ENCODE data around the gene ANKMY2. TPM values are rescaled to one million over a fixed set of nuclear protein-coding genes. Genes with fewer than 3 reads are reported as not detected.

ANKMY2 gene
- total RNA-seq, 2 donors from 2014 or later, result 37.7 to 73.4 TPM

DNA sequence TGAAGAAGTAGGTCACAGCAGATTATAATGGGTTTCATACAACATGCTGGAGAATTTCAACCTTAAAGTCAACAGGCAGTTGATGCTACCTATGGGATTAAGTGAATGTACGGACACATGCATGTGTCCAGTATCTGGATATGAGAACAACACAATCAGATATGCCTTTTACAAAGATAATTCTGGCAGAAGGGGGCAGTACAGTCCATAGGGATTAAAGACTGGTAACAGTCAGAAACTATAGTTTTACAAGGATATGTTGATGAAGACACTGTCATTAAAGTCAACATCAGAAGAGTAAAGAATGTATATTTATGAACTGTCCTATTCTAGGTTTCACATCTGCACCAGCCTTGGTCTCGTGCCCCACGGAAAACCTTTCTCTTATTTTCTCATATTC, 41.5 kb downstream of the ANKMY2 start:
- 90 to 100% methylated on average over 2 to 3 of the region's 3 CpGs for WGBS, 2 experiments (ENCODE audit: insufficient coverage in 1 of 2, insufficient read length in 1 of 2)
- H3K4me1 ChIP-seq (ENCODE audit: control insufficient read depth, insufficient read depth, low read length), result no peaks in the 10 kb centered on the region
- Mint-ChIP-seq H3K36me3 (ENCODE audit: low read depth) (peaks cover 69% of the 10 kb centered on the region), H3K9me3 (no peaks in the 10 kb centered on the region), H3K4me1 (peaks cover under 1% of the 10 kb centered on the region), H3K4me3 (no peak overlapping the region), H3K27me3 (ENCODE audit: insufficient read depth) (no peaks in the 10 kb centered on the region), H3K27ac (no peak overlapping the region)
- H3K27me3 ChIP-seq (ENCODE audit: control insufficient read depth, insufficient read depth, low read length, poor library complexity, severe bottlenecking), result no peaks in the 10 kb centered on the region
- H3K4me3 ChIP-seq (ENCODE audit: low read length), result no peak overlapping the region
- TF ChIP-seq, protein P1, sequence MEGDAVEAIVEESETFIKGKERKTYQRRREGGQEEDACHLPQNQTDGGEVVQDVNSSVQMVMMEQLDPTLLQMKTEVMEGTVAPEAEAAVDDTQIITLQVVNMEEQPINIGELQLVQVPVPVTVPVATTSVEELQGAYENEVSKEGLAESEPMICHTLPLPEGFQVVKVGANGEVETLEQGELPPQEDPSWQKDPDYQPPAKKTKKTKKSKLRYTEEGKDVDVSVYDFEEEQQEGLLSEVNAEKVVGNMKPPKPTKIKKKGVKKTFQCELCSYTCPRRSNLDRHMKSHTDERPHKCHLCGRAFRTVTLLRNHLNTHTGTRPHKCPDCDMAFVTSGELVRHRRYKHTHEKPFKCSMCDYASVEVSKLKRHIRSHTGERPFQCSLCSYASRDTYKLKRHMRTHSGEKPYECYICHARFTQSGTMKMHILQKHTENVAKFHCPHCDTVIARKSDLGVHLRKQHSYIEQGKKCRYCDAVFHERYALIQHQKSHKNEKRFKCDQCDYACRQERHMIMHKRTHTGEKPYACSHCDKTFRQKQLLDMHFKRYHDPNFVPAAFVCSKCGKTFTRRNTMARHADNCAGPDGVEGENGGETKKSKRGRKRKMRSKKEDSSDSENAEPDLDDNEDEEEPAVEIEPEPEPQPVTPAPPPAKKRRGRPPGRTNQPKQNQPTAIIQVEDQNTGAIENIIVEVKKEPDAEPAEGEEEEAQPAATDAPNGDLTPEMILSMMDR (conservative IDR thresholded peaks at IDR 0.05), result peak; percentile 28
- H3K36me3 ChIP-seq (ENCODE audit: control insufficient read depth, insufficient read depth, low read length), result peaks cover 84% of the 10 kb centered on the region
- H3K9me3 ChIP-seq (ENCODE audit: control insufficient read depth, low read length), result no peaks in the 10 kb centered on the region
- DNase-seq, result no peak
- H3K27ac ChIP-seq (ENCODE audit: low read depth, low read length), result no peak overlapping the region
- no peak overlapping the region for H3K9ac ChIP-seq (ENCODE audit: extremely low read depth, low read length, poor library complexity, severe bottlenecking)

DNA sequence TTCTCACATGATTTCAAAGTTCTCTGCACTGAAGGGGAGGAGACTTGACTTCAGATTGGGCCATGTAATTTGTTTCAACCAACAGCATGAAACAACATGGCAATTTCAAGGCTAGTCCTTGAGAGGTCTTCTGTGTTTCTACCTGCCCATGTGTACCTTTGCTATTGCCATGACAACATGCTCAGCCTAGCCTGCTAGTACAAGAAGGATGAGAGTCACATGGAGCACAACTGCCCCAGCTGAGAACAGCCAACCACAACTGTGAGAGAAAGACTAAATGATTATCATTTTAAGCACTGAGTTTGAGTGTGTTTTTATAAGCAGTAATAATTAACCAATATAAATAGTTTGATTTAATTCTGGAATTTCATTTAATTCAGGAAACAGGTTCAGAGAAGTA, 41.9 kb downstream of the ANKMY2 start:
- Histone ChIP-seq H3K27me3 (ENCODE audit: control insufficient read depth, insufficient read depth, low read length, poor library complexity, severe bottlenecking) (no peaks in the 10 kb centered on the region), H3K27ac (ENCODE audit: low read depth, low read length) (no peak overlapping the region), H3K4me1 (ENCODE audit: control insufficient read depth, insufficient read depth, low read length) (no peaks in the 10 kb centered on the region), H3K4me3 (ENCODE audit: low read length) (no peak overlapping the region), H3K36me3 (ENCODE audit: control insufficient read depth, insufficient read depth, low read length) (peaks cover 80% of the 10 kb centered on the region), H3K9ac (ENCODE audit: extremely low read depth, low read length, poor library complexity, severe bottlenecking) (no peak overlapping the region), H3K9me3 (ENCODE audit: control insufficient read depth, low read length) (no peaks in the 10 kb centered on the region)
- TF ChIP-seq, protein P1 (conservative IDR thresholded peaks at IDR 0.05), result no peak
- peaks cover 2% of the 10 kb centered on the region for H3K4me1 Mint-ChIP-seq
- H3K36me3 Mint-ChIP-seq (ENCODE audit: low read depth), result peaks cover 70% of the 10 kb centered on the region
- H3K9me3 Mint-ChIP-seq, result no peaks in the 10 kb centered on the region
- H3K27me3 Mint-ChIP-seq (ENCODE audit: insufficient read depth), result no peaks in the 10 kb centered on the region
- DNase-seq, result no peak
- no peak overlapping the region for H3K27ac Mint-ChIP-seq
- H3K4me3 Mint-ChIP-seq, result no peak overlapping the region

DNA sequence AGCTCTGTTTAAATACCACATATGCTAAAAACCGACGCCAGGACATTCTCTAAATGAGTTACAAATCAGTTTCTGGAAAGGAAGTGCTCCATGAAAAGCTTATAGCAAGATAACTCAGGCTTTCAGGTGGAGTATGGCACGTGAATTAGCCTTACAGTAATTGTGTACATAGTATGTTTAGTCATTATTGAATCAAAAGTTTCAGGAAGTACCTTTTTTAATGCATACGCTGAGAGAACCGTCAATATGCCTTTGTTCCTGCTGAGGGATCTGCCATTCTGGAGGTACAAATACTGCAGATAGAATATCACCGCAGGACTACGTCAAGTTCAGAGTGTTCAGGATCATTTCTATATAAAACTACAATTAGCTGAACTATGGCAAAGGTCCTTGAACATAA, 45.7 kb downstream of the ANKMY2 start:
- no peaks in the 10 kb centered on the region for H3K27me3 Mint-ChIP-seq (ENCODE audit: insufficient read depth)
- H3K4me3 ChIP-seq (ENCODE audit: low read length), result no peak overlapping the region

More for the DNA sequence above, 45.7 kb downstream of the ANKMY2 start:
- peaks cover 50% of the 10 kb centered on the region for H3K36me3 Mint-ChIP-seq (ENCODE audit: low read depth)
- TF ChIP-seq, protein P1 (conservative IDR thresholded peaks at IDR 0.05), result no peak
- no peaks in the 10 kb centered on the region for H3K9me3 Mint-ChIP-seq
- Histone ChIP-seq H3K36me3 (ENCODE audit: control insufficient read depth, insufficient read depth, low read length) (peaks cover 53% of the 10 kb centered on the region), H3K27me3 (ENCODE audit: control insufficient read depth, insufficient read depth, low read length, poor library complexity, severe bottlenecking) (no peaks in the 10 kb centered on the region), H3K27ac (ENCODE audit: low read depth, low read length) (no peak overlapping the region), H3K4me1 (ENCODE audit: control insufficient read depth, insufficient read depth, low read length) (peaks cover 10% of the 10 kb centered on the region), H3K9me3 (ENCODE audit: control insufficient read depth, low read length) (no peaks in the 10 kb centered on the region), H3K9ac (ENCODE audit: extremely low read depth, low read length, poor library complexity, severe bottlenecking) (no peak overlapping the region)
- WGBS, 2 experiments (ENCODE audit: insufficient coverage in 1 of 2, insufficient read length in 1 of 2), result 96 to 100% methylated on average over 7 of the region's 7 CpGs
- DNase-seq, result no peak
- H3K4me1 Mint-ChIP-seq, result peaks cover 35% of the 10 kb centered on the region
- H3K27ac Mint-ChIP-seq, result no peak overlapping the region
- no peak overlapping the region for H3K4me3 Mint-ChIP-seq

Data from endodermal cell (in vitro differentiated cells).